HepG2 (cell line): Measurements from ENCODE around the gene NAA16. TPM values are rescaled to one million over a fixed set of nuclear protein-coding genes. Genes with fewer than 3 reads are reported as not detected.

Experiments used
- ATAC-seq: fragments of 200-7000 bp; cut with Tn5 transposase; 3 replicates; pipeline ENCODE4 v1.9.1; 2020; ENCODE audit warnings: mild to moderate bottlenecking, moderate library complexity
- BruUV-seq: library from RNA; stranded (reverse); fragments of 400-500 nt; replicated peaks from 2 replicates; lab custom pipeline; 2021; lab: Mats Ljungman, UMichigan
- CTCF ChIA-PET: fragments of 300-600 bp; formaldehyde crosslinking; extraction: SDS; loops from one replicate; lab custom pipeline; 2021; ENCODE audit warnings: low total read pairs, inconsistent platforms, low intra/inter-chr PET ratio; lab: Yijun Ruan, JAX
- POLR2A ChIA-PET: fragments of 350-600 bp; sonication (Branson Sonifier 250); formaldehyde crosslinking; loops from one replicate; lab custom pipeline; 2020; ENCODE audit warnings: antibody characterized with exemption, inconsistent platforms; lab: Yijun Ruan, JAX
- DNase-seq: peaks from one replicate; pipeline ENCODE4 v3.0.0-alpha.2; 2015; ENCODE audit warnings: low spot score
- FAIRE-seq: peaks from 3 replicates; lab custom pipeline; 2011; peaks lifted over from hg19 to GRCh38; lab: Jason Lieb, UNC
- H2AFZ ChIP-seq: one replicate; pipeline ENCODE4 v1.6.1; 2011; ENCODE audit warnings: low read length, inconsistent platforms
- H3K27ac ChIP-seq: fragments of 300-600 bp; 3 replicates; pipeline ENCODE4 v1.8.0; 2011; ENCODE audit warnings: mixed run types, mild to moderate bottlenecking, mixed read lengths, low read length, inconsistent platforms; ENCODE audit not compliant: insufficient read depth; ENCODE audit errors: extremely low read length
- H3K27me3 ChIP-seq, 2 experiments: fragments of 200-600 bp in 1 of 2; 2 replicates in 1 of 2; 3 replicates in 1 of 2; pipeline versions ENCODE4 v1.6.0 to v1.8.0; 2011; ENCODE audit warnings: low read length in 2 of 2, mild to moderate bottlenecking in 2 of 2, moderate library complexity in 2 of 2, inconsistent platforms in 1 of 2; ENCODE audit not compliant: insufficient read depth in 2 of 2, control insufficient read depth in 1 of 2
- H3K36me3 ChIP-seq, 2 experiments: fragments of 200-600 bp in 1 of 2; replicated peaks in 1 of 2; 2 replicates in 1 of 2; 3 replicates in 1 of 2; pipeline versions ENCODE4 v1.5.1 to v1.8.0; 2011; ENCODE audit warnings: low read length in 2 of 2, inconsistent platforms in 1 of 2; ENCODE audit not compliant: insufficient read depth in 2 of 2, control insufficient read depth in 1 of 2
- H3K4me1 ChIP-seq: 2 replicates; pipeline ENCODE4 v1.5.1; 2012; ENCODE audit warnings: low read length, inconsistent platforms; ENCODE audit not compliant: insufficient read depth
- H3K4me2 ChIP-seq: 2 replicates; pipeline ENCODE4 v1.6.0; 2011; ENCODE audit warnings: low read depth, low read length, inconsistent platforms
- H3K4me3 ChIP-seq, 3 experiments: fragments of 200-600 bp in 1 of 3; sonication (generic), shearing (Covaris generic) in 1 of 3; replicated peaks in 1 of 3; 2 replicates each; pipeline ENCODE4 v1.5.1; 2011 to 2016; ENCODE audit warnings: low read length in 3 of 3, inconsistent platforms in 2 of 3, low read depth in 2 of 3, mild to moderate bottlenecking in 2 of 3, control low read depth in 1 of 3, mixed read lengths in 1 of 3; ENCODE audit not compliant: insufficient read depth in 1 of 3
- H3K79me2 ChIP-seq: one replicate; pipeline ENCODE4 v1.6.1; 2011; ENCODE audit warnings: low read length, inconsistent platforms; ENCODE audit not compliant: insufficient read depth
- H3K9ac ChIP-seq: 2 replicates; pipeline ENCODE4 v1.6.0; 2011; ENCODE audit warnings: mild to moderate bottlenecking, low read depth, low read length, inconsistent platforms; ENCODE audit not compliant: insufficient read depth
- H3K9me3 ChIP-seq: 2 replicates; pipeline ENCODE4 v1.5.1; 2012; ENCODE audit warnings: mild to moderate bottlenecking, low read length
- H4K20me1 ChIP-seq: 2 replicates; pipeline ENCODE4 v1.6.0; 2011; ENCODE audit warnings: inconsistent platforms, mild to moderate bottlenecking, low read length, moderate library complexity; ENCODE audit not compliant: insufficient read depth
- DNMT3B ChIP-seq: conservative IDR thresholded peaks from 2 replicates; pipeline ENCODE4 v1.6.1; 2016; ENCODE audit warnings: missing biosample characterization, control low read depth
- DR1 ChIP-seq: sonication (generic); formaldehyde crosslinking; IDR thresholded peaks from 2 replicates; pipeline ENCODE4 v1.8.0; 2021; ENCODE audit warnings: mild to moderate bottlenecking, missing genetic modification reagents, inconsistent platforms
- HNRNPUL1 ChIP-seq: fragments of 200-400 bp; formaldehyde crosslinking; IDR thresholded peaks from 2 replicates; pipeline ENCODE4 v1.6.1; 2017; ENCODE audit warnings: low read depth, mild to moderate bottlenecking, low read length, moderate library complexity
- ISX ChIP-seq: sonication (generic); formaldehyde crosslinking; conservative IDR thresholded peaks from 2 replicates; pipeline ENCODE4 v1.5.0; 2020; ENCODE audit warnings: missing genetic modification reagents
- MTF2 ChIP-seq: sonication (generic); formaldehyde crosslinking; IDR thresholded peaks from 2 replicates; pipeline ENCODE4 v1.5.0; 2020; ENCODE audit warnings: missing genetic modification reagents, borderline replicate concordance
- PITX1 ChIP-seq: sonication (generic); formaldehyde crosslinking; IDR thresholded peaks from 2 replicates; pipeline ENCODE4 v1.5.1; 2020; ENCODE audit warnings: mild to moderate bottlenecking, missing genetic modification reagents
- SETDB1 ChIP-seq: sonication (generic); formaldehyde crosslinking; IDR thresholded peaks from 2 replicates; pipeline ENCODE4 v1.5.1; 2020; ENCODE audit warnings: missing genetic modification reagents, mild to moderate bottlenecking, borderline replicate concordance
- SNAI1 ChIP-seq: sonication (generic); formaldehyde crosslinking; IDR thresholded peaks from 2 replicates; pipeline ENCODE4 v1.5.0; 2020; ENCODE audit warnings: mild to moderate bottlenecking, missing genetic modification reagents, borderline replicate concordance
- ZNF180 ChIP-seq: sonication (generic); formaldehyde crosslinking; IDR thresholded peaks from 2 replicates; pipeline ENCODE4 v1.4.0; 2020; ENCODE audit warnings: low read depth, missing genetic modification reagents, borderline replicate concordance
- ZNF33A ChIP-seq: sonication (generic); formaldehyde crosslinking; IDR thresholded peaks from 2 replicates; pipeline ENCODE4 v1.5.1; 2020; ENCODE audit warnings: missing genetic modification reagents, mild to moderate bottlenecking, moderate library complexity, borderline replicate concordance
- ZNF703 ChIP-seq: sonication (generic); formaldehyde crosslinking; IDR thresholded peaks from 2 replicates; pipeline ENCODE4 v1.5.1; 2020; ENCODE audit warnings: missing genetic modification reagents, mild to moderate bottlenecking, moderate library complexity, borderline replicate concordance
- ZNF891 ChIP-seq: sonication (generic); formaldehyde crosslinking; IDR thresholded peaks from 2 replicates; pipeline ENCODE4 v1.5.0; 2020; ENCODE audit warnings: mild to moderate bottlenecking, missing genetic modification reagents
- WGBS: methylation state at CpG from one replicate; pipeline ENCODE4 v1.1.6; 2017; ENCODE audit warnings: low lambda C conversion rate; 5-methylcytosine and 5-hydroxymethylcytosine counted together
- in situ Hi-C: cut with HindIII; loops from 2 replicates; pipeline ENCODE4 v1.10.0; 2017; ENCODE audit warnings: low pct_unique_long_range_greater_than_20kb; ENCODE audit not compliant: extremely low pct_ligation_motif_present
- intact Hi-C: fragments of 100-400 bp; cut with micrococcal nuclease; formaldehyde crosslinking; loops from one replicate; pipeline ENCODE4 v1.10.0; 2022; ENCODE audit not compliant: unreplicated experiment
- polyA plus RNA-seq, 8 experiments: library from polyadenylated mRNA; depleted of rRNA in 3 of 8; stranded (reverse) in 7 of 8; unstranded in 1 of 8; fragments of >200 nt; fragmentation: Illumina TruSeq in 4 of 8; extraction: Trizol in 4 of 8; gene quantifications; 2 replicates each; pipeline versions ENCODE4 v1.2.1 to v1.2.3, GENCODE V29; 2011 to 2016; ENCODE audit warnings: low read depth in 4 of 8, missing spikeins in 1 of 8, mixed read lengths in 1 of 8; ENCODE audit not compliant: insufficient read depth in 1 of 8
- total RNA-seq, 5 experiments: library from RNA; depleted of rRNA; stranded (reverse); fragments of >200 nt; fragmentation: Illumina TruSeq; extraction: Trizol; gene quantifications; 2 replicates each; pipeline ENCODE4 v1.2.3, GENCODE V29; 2016; ENCODE audit warnings: low read depth in 1 of 5

The NAA16 gene
- total and polyA plus RNA-seq, 2 of the 13 experiments (the other 11 are each of a cell fraction or from before 2014, with no cell fraction given): 9.2 to 15.1 TPM

GRCh38 chr13:41420146-41420545 is 109.1 kb downstream of the NAA16 start:
- TF ChIP-seq ISX (CRISPR knock-in tag) (no peak), ZNF33A (CRISPR knock-in tag) (no peak), ZNF180 (CRISPR knock-in tag) (no peak), PITX1 (no peak), HNRNPUL1 (no peak), SETDB1 (no peak), DR1 (CRISPR knock-in tag) (no peak), MTF2 (CRISPR knock-in tag) (no peak), ZNF703 (CRISPR knock-in tag) (no peak), ZNF891 (CRISPR knock-in tag) (no peak), DNMT3B (CRISPR knock-in tag) (no peak), SNAI1 (CRISPR knock-in tag) (no peak)
- DNase-seq: no peak
- no peak for FAIRE-seq
- 20% methylated on average over 4 of the region's 4 CpGs for WGBS
- in situ Hi-C loops: loop anchor here (25.0 kb wide), 1 partner anchor 692 kb away; no protein-coding TSS in a partner anchor
- Histone ChIP-seq H3K9me3 (no peaks in the 10 kb centered on the region), H3K4me2 (peak overlapping the region; percentile 33; the same call in 1 of the 2 replicates), H3K4me1 (peaks cover 17% of the 10 kb centered on the region), H3K36me3 (no peaks in the 10 kb centered on the region), H3K27ac (no peak overlapping the region), H2AFZ (peak overlapping the region; percentile 46), H4K20me1 (no peaks in the 10 kb centered on the region), H3K9ac (no peak overlapping the region), H3K27me3 (no peaks in the 10 kb centered on the region), H3K4me3 (no peak overlapping the region), H3K79me2 (no peaks in the 10 kb centered on the region)
- intact Hi-C loops: no loop called here
- ChIA-PET CTCF (no interaction called here), POLR2A (no interaction called here)
- no peak for ATAC-seq
- BruUV-seq: no TSS peak
